Measurements from ENCODE around the gene WIPF3. TPM values are rescaled to one million over a fixed set of nuclear protein-coding genes. Genes with fewer than 3 reads are reported as not detected.

The WIPF3 gene
- 2.7 TPM for total RNA-seq

GRCh38 chr7:29806208-29806994, at the start of gene WIPF3:
Gene WIPF3 (plus strand): TSS chr7:29806508. CDS start chr7:29834725, 28,217 bp downstream.

Other genes with a start within 250 kb of the WIPF3 start
- not detected for gene PRR15, start 242.7 kb upstream of the WIPF3 start, total RNA-seq
- gene SCRN1, start 183.3 kb downstream of the WIPF3 start, total RNA-seq = 124 TPM
- 34.5 TPM for gene FKBP14, start 220.2 kb downstream of the WIPF3 start, total RNA-seq
- 34.2 TPM for gene PLEKHA8, start 221.9 kb downstream of the WIPF3 start, total RNA-seq

Measured in camera-type eye (tissue), 1 donor.